Measurements from ENCODE around the gene AIRE.

GRCh38 chr21:44320847-44321246, 35.2 kb downstream of the AIRE start:
- no peak for TF ChIP-seq POLR2A (IDR thresholded peaks at IDR 0.05; ENCODE audit: low read depth, low read length)
- no peak for TF ChIP-seq POLR2AphosphoS5 (IDR thresholded peaks at IDR 0.05; ENCODE audit: low read depth, low read length)
- no peak for TF ChIP-seq SPI1 (IDR thresholded peaks at IDR 0.05; ENCODE audit: low read depth, low read length)
- no peak for TF ChIP-seq TAF1 (IDR thresholded peaks at IDR 0.05; ENCODE audit: low read depth, low read length)
- TF ChIP-seq POU2F2 (IDR thresholded peaks at IDR 0.05; ENCODE audit: low read depth, low read length): no peak
- no peak for TF ChIP-seq PAX5 (IDR thresholded peaks at IDR 0.05; ENCODE audit: insufficient read depth, low read length, severe bottlenecking)

Measured in GM12891 (cell line).